H1 (cell line): ENCODE measurements around the gene PKP3. TPM values are rescaled to one million over a fixed set of nuclear protein-coding genes. Genes with fewer than 3 reads are reported as not detected.

ENCODE experiments used
- NANOG ChIP-seq: IDR thresholded peaks from 2 replicates; pipeline ENCODE4 v1.6.1; 2011; ENCODE audit warnings: low read length, low read depth, mild to moderate bottlenecking, inconsistent platforms; ENCODE audit not compliant: insufficient read depth, poor library complexity, severe bottlenecking
- RXRA ChIP-seq: IDR thresholded peaks from 2 replicates; pipeline ENCODE4 v1.6.1; 2011; ENCODE audit warnings: low read depth, mild to moderate bottlenecking, low read length, moderate library complexity; ENCODE audit not compliant: insufficient read depth
- polyA plus RNA-seq, 7 experiments: library from polyadenylated mRNA; depleted of rRNA in 3 of 7; stranded (reverse) in 5 of 7; unstranded in 2 of 7; fragments of >200 nt in 5 of 7; fragments of 200-250 nt in 2 of 7; gene quantifications; 1 replicate in 5 of 7; 2 replicates in 1 of 7; 4 replicates in 1 of 7; pipeline versions ENCODE4 v1.2.1 to v1.2.3, GENCODE V29; 2011 to 2013; ENCODE audit warnings: missing spikeins in 2 of 7, mixed read lengths in 2 of 7
- total RNA-seq: library from RNA; stranded (reverse); fragmentation: NEBNext Ultra II Directional; extraction: Animal tissue kit (Norgen Biotek cat#: 25700); gene quantifications from 2 replicates; pipeline ENCODE4 v1.2.1, GENCODE V29; 2021

The PKP3 gene
- total and polyA plus RNA-seq, 2 of the 8 experiments (the other 6 are each of a cell fraction or from before 2014, with no cell fraction given): 16.7 to 28.7 TPM

DNA sequence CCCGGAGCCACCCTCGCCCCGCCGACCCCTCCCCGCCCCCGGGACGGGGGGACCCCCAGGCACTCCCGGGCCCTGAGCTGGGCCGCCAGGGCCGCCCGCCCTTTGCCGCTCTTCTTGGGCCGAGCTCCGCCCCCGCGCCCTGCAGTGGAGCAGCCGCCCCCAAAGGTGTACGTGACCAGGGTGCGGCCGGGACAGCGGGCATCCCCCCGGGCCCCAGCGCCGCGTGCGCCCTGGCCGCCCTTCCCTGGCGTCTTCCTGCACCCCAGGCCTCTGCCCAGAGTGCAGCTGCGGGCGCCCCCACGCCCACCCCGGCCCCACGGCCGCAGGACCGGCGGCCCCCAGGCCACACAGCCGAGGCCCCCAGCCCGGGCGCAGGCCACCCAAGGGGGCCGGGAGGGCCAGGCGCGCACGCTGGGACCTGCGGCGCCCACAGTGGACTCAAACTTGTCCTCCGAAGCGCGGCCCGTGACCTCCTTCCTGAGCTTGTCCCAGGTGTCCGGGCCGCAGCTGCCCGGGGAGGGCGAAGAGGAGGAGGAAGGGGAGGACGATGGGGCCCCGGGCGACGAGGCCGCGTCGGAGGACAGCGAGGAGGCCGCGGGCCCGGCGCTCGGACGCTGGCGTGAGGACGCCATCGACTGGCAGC lies 17.4 kb upstream of the PKP3 start (continued):
- no peak for TF ChIP-seq NANOG
- TF ChIP-seq RXRA: no peak
- TF ChIP-seq, all 59 proteins: peak for 0
